Ovary (tissue), 9 donors: ENCODE data around the gene PSME2. TPM values are rescaled to one million over a fixed set of nuclear protein-coding genes. Genes with fewer than 3 reads are reported as not detected.

Source experiments
- DNase-seq, 5 donors: peaks; one replicate each; pipeline ENCODE4 v3.0.0-alpha.2; 2019 to 2020
- H3K27ac ChIP-seq, 2 donors: fragments of 200-600 bp; one replicate each; pipeline versions ENCODE4 v1.5.1 to v1.8.0; 2019 to 2022
- H3K27me3 ChIP-seq: fragments of 200-600 bp; one replicate; pipeline ENCODE4 v1.8.0; 2022
- H3K36me3 ChIP-seq: fragments of 200-600 bp; sonication (generic); one replicate; pipeline ENCODE4 v1.5.1; 2019
- H3K4me1 ChIP-seq: one replicate; pipeline ENCODE4 v1.8.1; 2013; ENCODE audit warnings: mild to moderate bottlenecking, moderate library complexity; ENCODE audit not compliant: insufficient read depth
- H3K4me3 ChIP-seq: fragments of 200-600 bp; sonication (generic); one replicate; pipeline ENCODE4 v1.5.1; 2017
- H3K9me3 ChIP-seq, 2 donors: fragments of 200-600 bp in 1 of 2; sonication (generic) in 1 of 2; one replicate each; pipeline versions ENCODE4 v1.5.1 to v1.8.1; 2013 to 2019; ENCODE audit warnings: mild to moderate bottlenecking in 1 of 2, moderate library complexity in 1 of 2
- EP300 ChIP-seq: sonication (generic); formaldehyde crosslinking; IDR thresholded peaks from one replicate; pipeline ENCODE4 v1.6.1; 2017; ENCODE audit warnings: antibody characterized with exemption
- POLR2A ChIP-seq: fragments of 450-650 bp; IDR thresholded peaks from one replicate; pipeline ENCODE4 v1.6.1; 2017; ENCODE audit warnings: antibody characterized with exemption, mild to moderate bottlenecking, moderate library complexity
- WGBS, 3 donors: extraction: QIAGEN DNeasy Blood & Tissue Kit in 1 of 3; methylation state at CpG; one replicate each; pipeline versions ENCODE4 v1.1.5 to v1.1.7; 2013 to 2017; 5-methylcytosine and 5-hydroxymethylcytosine counted together
- intact Hi-C, 4 donors: fragments of 100-400 bp; cut with DNase I; formaldehyde crosslinking; loops; one replicate each; pipeline versions ENCODE4 v1.11.0 to v1.15.1; 2022 to 2023
- polyA plus RNA-seq, 2 donors: library from polyadenylated mRNA; stranded (reverse); fragments of 200-250 nt in 1 of 2; fragments of 350-450 nt in 1 of 2; fragmentation: Illumina TruSeq in 1 of 2; extraction: RNeasy Lipid Tissue Mini Kit (QIAGEN cat#74804) in 1 of 2; gene quantifications; one replicate each; pipeline ENCODE4 v1.2.3, GENCODE V29; 2013 to 2014
- total RNA-seq, 7 donors: library from RNA; depleted of rRNA in 2 of 7; stranded (reverse); fragments of >200 nt in 2 of 7; fragmentation: NEBNext Ultra II Directional in 3 of 7; extraction: Animal tissue kit (Norgen Biotek cat#: 25700) in 3 of 7; gene quantifications; one replicate each; pipeline versions ENCODE4 v1.1.0 to v1.2.4, GENCODE V29; 2016 to 2023
- TF ChIP-seq, protein P1 (sequence below), 3 donors: fragments of 450-650 bp in 2 of 3; fragments of 200-600 bp in 1 of 3; IDR thresholded peaks; one replicate each; pipeline versions ENCODE4 v1.5.1 to v1.8.0; 2016 to 2022; ENCODE audit warnings: antibody characterized with exemption in 3 of 3, mild to moderate bottlenecking in 1 of 3
- donor health status: DM: no; HTN: no; CAD: no; lungs with moderate emphysema.
- donor health status: DM: no; HTN: no; CAD: no.
- donor health status: Bipolar disorder and iron deficiency.
- donor health status: DM: yes; HTN: yes; CAD: no.
- donor health status: DM: no; HTN: no; CAD: no.
- donor health status: DM: yes; HTN: yes; CAD: no.

PSME2 gene
- total and polyA plus RNA-seq, 9 donors = 34.7 to 160 (median 95.6) TPM

DNA sequence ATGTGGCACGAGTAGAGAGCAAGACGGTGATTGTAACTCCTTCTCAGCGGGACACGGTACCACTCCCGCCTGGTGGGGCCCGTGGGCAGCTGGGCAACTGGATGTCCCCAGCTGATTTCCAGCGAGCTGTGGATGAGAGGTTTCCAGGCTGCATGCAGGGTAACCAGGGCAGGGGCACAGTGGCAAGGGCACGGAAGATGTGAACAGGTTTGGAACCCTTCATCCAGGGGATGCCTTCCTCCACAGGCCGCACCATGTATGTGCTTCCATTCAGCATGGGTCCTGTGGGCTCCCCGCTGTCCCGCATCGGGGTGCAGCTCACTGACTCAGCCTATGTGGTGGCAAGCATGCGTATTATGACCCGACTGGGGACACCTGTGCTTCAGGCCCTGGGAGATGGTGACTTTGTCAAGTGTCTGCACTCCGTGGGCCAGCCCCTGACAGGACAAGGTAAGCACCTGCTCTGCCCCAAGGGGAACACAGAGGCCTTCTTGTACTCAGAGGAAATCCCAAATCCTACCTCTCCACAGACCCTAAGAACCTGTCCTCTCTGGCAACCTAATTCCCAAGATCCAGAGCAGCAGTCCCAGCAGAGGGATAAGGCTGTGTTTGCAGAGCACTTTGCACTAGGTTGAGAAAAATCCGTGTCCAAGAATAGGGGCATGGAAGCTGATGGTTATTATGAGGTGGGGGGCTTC is 48.0 kb downstream of the PSME2 start:
- Histone ChIP-seq H3K4me3 (no peak overlapping the region), H3K36me3 (no peaks in the 10 kb centered on the region), H3K27me3 (no peaks in the 10 kb centered on the region), H3K27ac (no peak overlapping the region), H3K4me1 (peaks cover 3% of the 10 kb centered on the region), H3K9me3 (no peaks in the 10 kb centered on the region)
- peak in 1 of 5 donors; percentile 25 for DNase-seq
- no peak for TF ChIP-seq POLR2A
- no peak for TF ChIP-seq EP300
- TF ChIP-seq, protein P1, sequence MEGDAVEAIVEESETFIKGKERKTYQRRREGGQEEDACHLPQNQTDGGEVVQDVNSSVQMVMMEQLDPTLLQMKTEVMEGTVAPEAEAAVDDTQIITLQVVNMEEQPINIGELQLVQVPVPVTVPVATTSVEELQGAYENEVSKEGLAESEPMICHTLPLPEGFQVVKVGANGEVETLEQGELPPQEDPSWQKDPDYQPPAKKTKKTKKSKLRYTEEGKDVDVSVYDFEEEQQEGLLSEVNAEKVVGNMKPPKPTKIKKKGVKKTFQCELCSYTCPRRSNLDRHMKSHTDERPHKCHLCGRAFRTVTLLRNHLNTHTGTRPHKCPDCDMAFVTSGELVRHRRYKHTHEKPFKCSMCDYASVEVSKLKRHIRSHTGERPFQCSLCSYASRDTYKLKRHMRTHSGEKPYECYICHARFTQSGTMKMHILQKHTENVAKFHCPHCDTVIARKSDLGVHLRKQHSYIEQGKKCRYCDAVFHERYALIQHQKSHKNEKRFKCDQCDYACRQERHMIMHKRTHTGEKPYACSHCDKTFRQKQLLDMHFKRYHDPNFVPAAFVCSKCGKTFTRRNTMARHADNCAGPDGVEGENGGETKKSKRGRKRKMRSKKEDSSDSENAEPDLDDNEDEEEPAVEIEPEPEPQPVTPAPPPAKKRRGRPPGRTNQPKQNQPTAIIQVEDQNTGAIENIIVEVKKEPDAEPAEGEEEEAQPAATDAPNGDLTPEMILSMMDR (IDR thresholded peaks at IDR 0.05) = no peak
- 91 to 94% (median 93%) methylated on average over 16 of the region's 16 CpGs for WGBS, 3 donors
- intact Hi-C loops = loop anchor here in 1 of 4 donors (10.0 kb wide), 1 partner anchor 114 kb away; the partner anchor contains the start of gene DHRS4L2

DNA sequence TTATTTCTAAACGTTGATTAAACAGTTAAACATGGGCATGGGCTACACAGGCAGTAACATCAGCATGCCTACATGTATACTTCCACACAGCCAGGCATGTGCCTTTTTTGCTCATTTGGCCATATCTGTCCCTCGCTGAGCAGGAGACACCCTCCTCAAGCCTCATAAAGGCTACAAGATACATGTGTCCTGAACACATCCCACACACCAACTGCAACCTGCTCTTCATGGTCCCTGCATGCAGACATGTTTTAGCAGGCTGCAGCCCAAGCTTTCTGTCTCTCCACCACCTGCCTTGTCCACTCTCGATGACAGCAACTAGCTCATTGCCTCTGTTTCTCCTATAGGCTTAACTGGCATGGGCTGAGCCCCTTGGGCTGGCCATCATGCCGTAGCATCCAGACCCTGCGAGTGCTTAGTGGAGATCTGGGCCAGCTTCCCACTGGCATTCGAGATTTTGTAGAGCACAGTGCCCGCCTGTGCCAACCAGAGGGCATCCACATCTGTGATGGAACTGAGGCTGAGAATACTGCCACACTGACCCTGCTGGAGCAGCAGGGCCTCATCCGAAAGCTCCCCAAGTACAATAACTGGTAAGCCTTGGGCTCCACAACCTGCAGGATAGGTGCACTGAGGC is 49.7 kb downstream of the PSME2 start:
- intact Hi-C loops = loop anchor here in 1 of 4 donors (10.0 kb wide), 1 partner anchor 112 kb away; the partner anchor contains the start of gene DHRS4L2
- H3K9me3 ChIP-seq = no peaks in the 10 kb centered on the region
- WGBS, 3 donors = 93 to 97% (median 96%) methylated on average over 8 of the region's 8 CpGs
- TF ChIP-seq, protein P1 (IDR thresholded peaks at IDR 0.05) = no peak
- TF ChIP-seq EP300 (no peak), POLR2A (no peak)
- H3K27ac ChIP-seq = no peak overlapping the region
- H3K27me3 ChIP-seq = no peaks in the 10 kb centered on the region
- H3K4me1 ChIP-seq = peaks cover 3% of the 10 kb centered on the region
- H3K4me3 ChIP-seq = no peak overlapping the region
- DNase-seq = peak in 1 of 5 donors; percentile 17
- H3K36me3 ChIP-seq = no peaks in the 10 kb centered on the region

DNA sequence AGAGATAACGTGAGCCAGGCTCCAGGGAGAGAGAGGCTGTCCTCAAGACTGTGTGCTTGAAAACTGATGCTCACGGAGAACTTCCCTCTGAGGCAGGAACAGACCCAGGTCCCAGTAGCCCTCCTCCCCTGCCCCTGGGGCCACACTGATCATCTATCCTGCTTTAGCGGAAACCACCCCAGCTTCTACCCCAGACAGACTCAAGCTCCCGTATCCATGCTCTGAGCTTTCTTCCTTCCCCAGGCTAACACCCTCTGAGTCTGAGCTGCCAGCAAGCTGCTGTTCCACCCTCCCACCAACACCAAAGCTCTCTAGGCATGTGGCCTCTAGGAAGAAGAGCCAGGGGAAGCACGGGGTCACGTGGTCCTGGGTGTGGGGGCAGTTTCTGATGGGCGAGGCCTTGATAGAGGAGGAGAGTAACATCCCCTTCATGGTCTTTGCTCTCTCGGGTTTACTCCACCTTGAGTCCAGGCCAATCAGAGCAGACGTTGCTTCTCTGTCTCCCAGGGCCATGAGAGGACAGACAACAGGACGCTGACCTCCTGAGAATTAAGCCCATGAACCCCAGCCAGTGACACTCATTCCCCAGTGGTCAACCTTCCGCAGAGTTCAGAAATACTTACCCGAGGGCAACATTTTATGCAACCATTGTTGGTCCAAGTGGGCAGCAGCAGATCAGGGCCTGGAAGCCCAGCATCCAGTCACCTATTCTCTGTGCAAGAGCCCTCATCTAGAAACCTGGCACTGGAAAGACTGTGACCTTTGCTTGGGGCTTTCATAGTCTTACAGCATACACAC is 50.9 kb downstream of the PSME2 start:
- H3K4me3 ChIP-seq = peak overlapping the region; percentile 63

More for the DNA sequence above, 50.9 kb downstream of the PSME2 start:
- Histone ChIP-seq H3K9me3 (no peaks in the 10 kb centered on the region), H3K27me3 (no peaks in the 10 kb centered on the region), H3K4me1 (peaks cover 3% of the 10 kb centered on the region), H3K27ac (no peak overlapping the region), H3K36me3 (no peaks in the 10 kb centered on the region)
- WGBS, 3 donors = 70 to 81% (median 74%) methylated on average over 12 of the region's 12 CpGs
- intact Hi-C loops = loop anchor here in 1 of 4 donors (10.0 kb wide), 1 partner anchor 111 kb away; the partner anchor contains the start of gene DHRS4L2
- TF ChIP-seq POLR2A (no peak), EP300 (no peak)
- TF ChIP-seq, protein P1 (IDR thresholded peaks at IDR 0.05) = no peak
- DNase-seq = peak in 2 of 5 donors; percentile 30 to 31
